ENCODE data around the gene NPAS2.

NPAS2 gene

GRCh38 chr2:100886085-100886484 lies 66.1 kb downstream of the NPAS2 start:
- DNase-seq (ENCODE audit: low read depth) = no peak

DNA sequence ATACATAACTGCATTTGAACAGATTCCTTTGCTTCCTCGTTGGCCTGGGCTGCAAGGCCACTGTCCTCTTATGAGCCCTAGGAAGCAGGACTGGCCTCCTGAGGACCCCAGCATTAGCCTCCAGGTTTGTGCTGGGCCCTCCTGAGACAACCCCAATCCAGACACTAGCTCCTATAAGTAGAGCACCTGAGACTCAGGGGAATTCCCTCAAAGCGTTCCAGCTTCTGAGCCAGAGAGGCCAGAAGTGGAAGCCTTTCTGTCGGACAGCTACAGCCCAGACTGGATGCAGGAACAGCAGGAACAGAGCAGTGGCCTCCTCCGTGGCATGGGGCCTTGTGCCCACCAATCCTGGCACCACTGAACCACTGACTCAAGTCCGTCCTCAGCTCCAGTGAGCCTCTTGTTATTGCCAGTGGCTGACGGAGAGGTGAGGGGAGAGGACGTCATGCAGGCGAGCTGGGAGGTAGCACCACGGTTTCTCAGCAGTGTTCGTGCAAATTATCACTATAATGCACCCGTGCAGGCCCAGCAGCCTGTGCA lies 67.2 kb downstream of the NPAS2 start:
- DNase-seq (ENCODE audit: low read depth) = no peak

- no peak for DNase-seq (ENCODE audit: low read depth)
These were observed 68.0 kb downstream of the NPAS2 start for GRCh38 chr2:100887713-100888495.

DNA sequence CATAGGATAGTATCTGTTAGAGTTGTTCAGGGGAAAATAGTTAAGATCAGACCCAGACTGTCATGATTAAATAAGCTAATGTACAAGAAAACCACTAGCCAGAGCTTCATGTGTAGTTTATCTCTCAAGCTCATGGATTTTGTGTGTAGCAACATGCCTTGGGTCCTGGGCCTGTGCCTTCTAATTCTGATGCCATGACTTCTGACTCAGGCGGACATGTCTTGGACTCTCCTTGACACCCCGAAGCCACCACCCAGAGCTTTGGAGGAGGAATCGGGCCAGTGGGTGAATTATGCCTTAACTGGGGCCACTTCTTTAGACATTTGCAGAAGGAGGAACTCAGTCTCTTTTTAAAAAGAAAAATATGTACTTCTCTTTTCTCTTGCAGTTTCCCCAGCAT lies 68.7 kb downstream of the NPAS2 start:
- no peak for DNase-seq (ENCODE audit: low read depth)

DNA sequence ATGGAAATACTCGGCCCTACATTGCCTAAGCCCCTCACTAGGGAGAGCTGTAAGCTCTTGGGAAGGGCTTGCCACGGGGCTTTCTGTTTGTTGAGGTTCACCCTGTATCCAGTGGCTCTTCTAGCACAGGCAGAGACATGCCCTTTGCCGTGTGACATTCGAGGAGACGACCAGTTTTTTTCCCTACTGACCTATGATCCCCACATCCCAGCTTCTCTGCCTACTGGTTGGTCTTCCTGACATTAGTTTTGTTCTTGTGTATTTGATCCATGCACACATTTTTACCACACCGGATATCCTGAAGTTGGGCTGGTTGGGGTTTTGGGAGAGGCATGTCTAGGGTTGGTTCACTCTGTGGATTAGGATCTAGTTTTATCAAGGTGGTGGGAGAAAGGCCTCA lies 69.3 kb downstream of the NPAS2 start:
- DNase-seq (ENCODE audit: low read depth) = no peak

GRCh38 chr2:100891906-100892642 lies 72.1 kb downstream of the NPAS2 start:
- no peak for DNase-seq (ENCODE audit: low read depth)

DNA sequence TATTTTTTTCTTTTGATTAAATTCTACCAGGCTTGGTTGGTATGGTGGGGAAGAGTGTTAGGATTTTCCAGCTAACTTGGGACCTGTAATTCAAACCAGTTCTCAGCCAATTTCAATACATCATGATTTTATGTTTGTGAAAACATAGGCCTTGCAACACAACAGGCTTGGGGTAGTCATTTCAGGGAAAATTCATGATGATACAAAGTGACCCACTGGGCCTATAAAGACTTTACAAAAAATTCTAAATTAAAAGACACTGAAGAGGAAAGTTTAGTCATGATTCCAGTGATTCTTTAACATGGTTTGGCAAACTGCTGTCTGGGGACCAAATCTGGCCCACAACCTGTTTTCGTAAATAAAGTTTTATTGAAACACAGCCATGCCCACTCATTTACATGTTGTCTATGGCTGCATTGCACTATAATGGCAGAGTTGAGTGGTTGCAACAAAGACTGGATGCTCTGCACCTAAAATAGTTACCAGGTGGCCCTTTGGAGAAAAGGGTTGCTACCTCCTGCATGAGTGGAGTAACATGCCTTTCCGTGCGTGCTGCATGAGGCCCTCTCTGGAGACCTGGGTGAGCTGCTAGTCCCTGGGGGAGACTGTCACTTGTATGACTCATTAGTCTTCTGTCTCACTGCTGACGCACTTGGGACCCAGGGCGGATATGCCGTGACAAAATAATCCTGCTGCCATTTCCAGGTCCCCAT lies 73.6 kb downstream of the NPAS2 start:
- no peak for DNase-seq (ENCODE audit: low read depth)

GRCh38 chr2:100894105-100894795 lies 74.3 kb downstream of the NPAS2 start:
- DNase-seq (ENCODE audit: low read depth) = no peak

- DNase-seq (ENCODE audit: low read depth) = no peak
These were observed 74.8 kb downstream of the NPAS2 start for GRCh38 chr2:100894796-100895156.

- DNase-seq (ENCODE audit: low read depth) = no peak
These were observed 75.5 kb downstream of the NPAS2 start for GRCh38 chr2:100895402-100895801.

DNA sequence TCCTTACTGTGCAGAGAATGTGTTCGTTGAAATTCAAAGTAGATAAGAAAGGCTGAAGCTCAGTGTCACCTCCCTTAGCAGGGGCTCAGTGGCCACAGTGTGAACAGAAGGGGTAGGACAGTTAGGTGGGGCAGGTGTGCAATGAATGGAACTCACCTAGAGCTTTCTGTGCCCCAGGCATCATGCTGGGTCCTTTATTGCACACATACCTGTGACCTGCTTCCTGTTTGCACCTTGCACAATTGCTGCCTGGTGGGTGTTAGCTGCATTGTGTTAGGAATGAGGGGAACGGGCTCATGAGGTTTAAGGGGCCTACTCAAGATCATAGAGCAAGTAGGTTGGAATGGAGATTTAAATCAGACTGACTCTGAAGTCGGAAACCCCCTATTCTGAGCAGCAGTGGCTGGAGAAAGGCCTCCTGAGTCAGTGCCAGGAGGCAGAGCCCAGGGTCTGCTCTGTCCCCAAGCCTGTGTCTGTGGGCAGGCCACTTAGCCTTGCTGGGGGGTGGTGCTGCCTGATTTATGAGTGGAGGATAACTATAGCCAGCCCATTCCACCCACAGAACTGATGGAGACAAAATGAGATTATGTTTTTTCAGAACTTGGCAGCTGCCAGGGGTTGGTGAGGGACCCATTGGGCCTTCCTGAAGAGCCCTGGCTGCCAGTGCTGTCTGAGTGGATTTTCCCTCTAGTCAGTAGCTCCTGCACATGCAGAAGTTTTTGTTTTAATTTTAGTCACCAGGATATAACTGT lies 76.2 kb downstream of the NPAS2 start:
- DNase-seq (ENCODE audit: low read depth) = no peak

GRCh38 chr2:100898035-100898665 lies 78.2 kb downstream of the NPAS2 start:
- no peak for DNase-seq (ENCODE audit: low read depth)

GRCh38 chr2:100900156-100900795 lies 80.3 kb downstream of the NPAS2 start:
- DNase-seq (ENCODE audit: low read depth) = no peak

DNA sequence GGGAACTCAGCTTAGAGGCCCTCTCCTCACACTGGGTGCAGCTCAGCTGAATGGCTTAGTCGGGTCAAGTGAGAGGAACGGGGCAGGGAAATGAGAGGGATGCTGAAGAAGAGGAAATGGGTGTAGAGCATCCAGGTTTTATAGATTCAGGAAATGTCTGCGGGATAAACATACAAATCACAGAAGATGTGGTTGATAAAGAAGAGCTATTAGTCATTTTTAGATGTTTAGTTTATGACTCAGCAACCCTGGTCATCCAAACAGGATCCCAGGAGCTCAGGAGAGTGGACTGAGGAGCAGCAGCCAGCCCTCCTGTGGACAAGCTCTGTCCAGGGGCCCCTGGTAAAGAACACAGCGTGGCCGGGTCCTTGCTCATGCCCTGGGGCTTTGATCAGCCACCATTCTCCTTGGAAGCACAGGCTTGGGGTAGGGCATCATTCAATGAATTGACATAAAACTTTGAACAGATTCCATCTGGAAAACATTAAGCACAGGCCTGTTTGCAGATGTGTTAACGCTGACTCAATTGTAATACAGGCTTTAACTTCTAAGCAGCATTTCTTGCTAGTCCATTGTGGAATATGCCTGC lies 83.0 kb downstream of the NPAS2 start:
- DNase-seq (ENCODE audit: low read depth) = no peak

- DNase-seq (ENCODE audit: low read depth) = no peak
These were observed 83.8 kb downstream of the NPAS2 start for GRCh38 chr2:100903534-100904258.

GRCh38 chr2:100905132-100905805 lies 85.3 kb downstream of the NPAS2 start:
- no peak for DNase-seq (ENCODE audit: low read depth)

GRCh38 chr2:100906131-100906530 lies 86.2 kb downstream of the NPAS2 start:
- no peak for DNase-seq (ENCODE audit: low read depth)

DNA sequence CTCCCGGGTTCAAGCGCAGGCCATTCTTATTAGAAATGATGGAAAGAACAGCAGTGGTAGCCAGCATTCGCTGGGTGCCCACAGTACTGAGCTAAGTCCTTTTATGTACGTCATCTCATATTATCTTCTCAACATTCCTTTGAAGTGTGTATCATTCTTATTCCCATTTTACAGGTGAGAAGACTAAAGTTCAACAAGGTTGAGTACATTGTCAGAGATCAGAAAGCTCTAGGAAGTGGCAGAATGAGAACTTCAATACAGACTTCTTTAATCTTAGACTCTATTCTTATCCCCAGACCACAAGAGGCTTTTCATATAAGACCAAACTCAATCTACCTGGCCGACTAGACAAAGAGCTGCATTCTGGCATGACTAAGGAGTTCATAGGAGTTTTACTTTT lies 86.7 kb downstream of the NPAS2 start:
- DNase-seq (ENCODE audit: low read depth) = no peak

DNA sequence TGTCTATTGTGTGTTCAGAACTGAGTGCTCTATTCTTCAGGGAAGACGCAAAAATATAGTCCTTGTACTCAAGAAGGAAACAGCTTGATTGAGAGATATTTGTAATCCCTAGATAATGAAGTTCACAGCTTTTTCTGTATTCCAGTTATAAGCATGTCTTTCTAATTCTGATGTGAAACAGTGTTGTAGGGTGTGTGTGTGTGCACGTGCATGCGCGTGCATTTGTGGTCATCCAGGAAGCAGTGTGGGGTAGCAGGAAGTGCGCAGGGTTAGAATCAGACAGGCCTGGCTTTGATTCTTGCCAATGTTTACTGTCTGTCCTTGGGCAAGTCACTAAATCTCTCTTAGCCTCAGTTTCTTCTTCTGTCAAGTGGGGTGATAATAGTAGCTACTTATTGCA lies 87.9 kb downstream of the NPAS2 start:
- DNase-seq (ENCODE audit: low read depth) = no peak

All from T-helper 22 cell (primary cell).